Left lung (tissue), 10 donors: ENCODE results near the gene EML2. TPM values are rescaled to one million over a fixed set of nuclear protein-coding genes. Genes with fewer than 3 reads are reported as not detected.

ENCODE experiments used
- ATAC-seq: fragments of 200-7000 bp; cut with Tn5 transposase; one replicate; pipeline ENCODE4 v1.9.1; 2020; ENCODE audit warnings: moderate library complexity
- DNase-seq, 4 donors: peaks; one replicate each; pipeline ENCODE4 v3.0.0-alpha.2; 2013 to 2020
- H3K27ac ChIP-seq, 2 donors: fragments of 200-600 bp; sonication (generic) in 1 of 2; one replicate each; pipeline versions ENCODE4 v1.5.0 to v1.8.0; 2020 to 2021
- H3K27me3 ChIP-seq, 2 donors: fragments of 200-600 bp; sonication (generic) in 1 of 2; one replicate each; pipeline versions ENCODE4 v1.5.0 to v1.8.0; 2020 to 2021
- H3K36me3 ChIP-seq, 2 donors: fragments of 200-600 bp; sonication (generic) in 1 of 2; one replicate each; pipeline versions ENCODE4 v1.5.0 to v1.8.0; 2020 to 2021
- H3K4me1 ChIP-seq, 2 donors: fragments of 200-600 bp; one replicate each; pipeline ENCODE4 v1.8.0; 2021
- H3K4me3 ChIP-seq, 2 donors: fragments of 200-600 bp; sonication (generic) in 1 of 2; one replicate each; pipeline versions ENCODE4 v1.5.0 to v1.8.0; 2020 to 2021; ENCODE audit warnings: mild to moderate bottlenecking in 1 of 2
- H3K9me3 ChIP-seq, 2 donors: fragments of 200-600 bp; sonication (generic) in 1 of 2; one replicate each; pipeline versions ENCODE4 v1.5.0 to v1.8.0; 2020 to 2021
- intact Hi-C, 2 donors: fragments of 100-400 bp; cut with DNase I; formaldehyde crosslinking; loops; one replicate each; pipeline versions ENCODE4 v1.11.2 to v1.14.2; 2022
- microRNA-seq, 2 donors: library from miRNA; unstranded; fragments of <30 nt; microRNA quantifications; one replicate each; pipeline ENCODE4, GENCODE V29; 2019
- polyA plus RNA-seq, 6 donors: library from polyadenylated mRNA; unstranded; fragments of 120-200 nt; gene quantifications; one replicate each; pipeline ENCODE4 v1.2.1, GENCODE V29; 2013; ENCODE audit not compliant: insufficient read length in 6 of 6
- total RNA-seq, 2 donors: library from RNA; stranded (reverse); fragmentation: NEBNext Ultra II Directional; extraction: Animal tissue kit (Norgen Biotek cat#: 25700); gene quantifications; one replicate each; pipeline ENCODE4 v1.2.1, GENCODE V29; 2021
- TF ChIP-seq, protein P1 (sequence below), 2 donors: fragments of 200-600 bp; sonication (generic) in 1 of 2; IDR thresholded peaks; one replicate each; pipeline versions ENCODE4 v1.5.0 to v1.8.0; 2021; ENCODE audit warnings: antibody characterized with exemption in 2 of 2
- donor health status: DM: no; HTN: yes; CAD: no.
- donor health status: DM: no; HTN: no; CAD: no.

The EML2 gene
- total and polyA plus RNA-seq, 8 donors: 21.8 to 76.4 (median 29.3) TPM

GRCh38 chr19:45560038-45560437 lies 79.2 kb downstream of the EML2 start:
- peaks cover 0 to 9% of the 10 kb centered on the region in 2 donors for H3K4me1 ChIP-seq
- H3K27me3 ChIP-seq: no peaks in the 10 kb centered on the region
- ATAC-seq (no peak), DNase-seq (peak in 1 of 4 donors; percentile 14)
- no peak overlapping the region for H3K27ac ChIP-seq
- no peaks in the 10 kb centered on the region for H3K9me3 ChIP-seq
- intact Hi-C loops: no loop called here
- TF ChIP-seq, protein P1, sequence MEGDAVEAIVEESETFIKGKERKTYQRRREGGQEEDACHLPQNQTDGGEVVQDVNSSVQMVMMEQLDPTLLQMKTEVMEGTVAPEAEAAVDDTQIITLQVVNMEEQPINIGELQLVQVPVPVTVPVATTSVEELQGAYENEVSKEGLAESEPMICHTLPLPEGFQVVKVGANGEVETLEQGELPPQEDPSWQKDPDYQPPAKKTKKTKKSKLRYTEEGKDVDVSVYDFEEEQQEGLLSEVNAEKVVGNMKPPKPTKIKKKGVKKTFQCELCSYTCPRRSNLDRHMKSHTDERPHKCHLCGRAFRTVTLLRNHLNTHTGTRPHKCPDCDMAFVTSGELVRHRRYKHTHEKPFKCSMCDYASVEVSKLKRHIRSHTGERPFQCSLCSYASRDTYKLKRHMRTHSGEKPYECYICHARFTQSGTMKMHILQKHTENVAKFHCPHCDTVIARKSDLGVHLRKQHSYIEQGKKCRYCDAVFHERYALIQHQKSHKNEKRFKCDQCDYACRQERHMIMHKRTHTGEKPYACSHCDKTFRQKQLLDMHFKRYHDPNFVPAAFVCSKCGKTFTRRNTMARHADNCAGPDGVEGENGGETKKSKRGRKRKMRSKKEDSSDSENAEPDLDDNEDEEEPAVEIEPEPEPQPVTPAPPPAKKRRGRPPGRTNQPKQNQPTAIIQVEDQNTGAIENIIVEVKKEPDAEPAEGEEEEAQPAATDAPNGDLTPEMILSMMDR (IDR thresholded peaks at IDR 0.05): no peak
- no peak overlapping the region for H3K4me3 ChIP-seq
- no peaks in the 10 kb centered on the region for H3K36me3 ChIP-seq

Small RNA genes lying within 50 kb of the gene (microRNA-seq; reads per million reads assigned to microRNA genes)
- 102 to 139 reads per million in 2 donors for gene MIR330
- gene MIR642A: 0 reads per million in 2 donors
- 0 reads per million in 2 donors for gene MIR642B

Other genes starting within 250 kb of the EML2 start
- 10 to 100 TPM; 30.0 to 51.4 TPM for gene PPP1R13L, start 234.3 kb downstream of the EML2 start, total RNA-seq
- gene PPP1R13L, start 234.3 kb downstream of the EML2 start, polyA plus RNA-seq: 10 to 100 TPM; 12.9 to 18.4 (median 15.9) TPM
- gene POLR1G, start 232.8 kb downstream of the EML2 start, total RNA-seq: 1 to 10 TPM; 4.8 to 6.0 TPM
- gene POLR1G, start 232.8 kb downstream of the EML2 start, polyA plus RNA-seq: 1 to 10 TPM; 2.8 to 5.2 (median 4.0) TPM
- gene ERCC1, start 215.5 kb downstream of the EML2 start, total RNA-seq: 10 to 100 TPM; 56.1 to 57.8 TPM
- gene ERCC1, start 215.5 kb downstream of the EML2 start, polyA plus RNA-seq: 100 to 1,000 TPM in 1 of 6 donors, 10 to 100 TPM in 5; 73.5 to 108 (median 91.4) TPM
- gene FOSB, start 171.4 kb downstream of the EML2 start, total RNA-seq: 10 to 100 TPM in 1 of 2 donors, 1 to 10 TPM in 1; 7.1 to 20.4 TPM
- gene FOSB, start 171.4 kb downstream of the EML2 start, polyA plus RNA-seq: 100 to 1,000 TPM in 5 of 6 donors, 1 to 10 TPM in 1; 5.7 to 766 (median 199) TPM
- 10 to 100 TPM in 1 of 2 donors, 1 to 10 TPM in 1; 9.4 to 16.7 TPM for gene RTN2, start 142.3 kb downstream of the EML2 start, total RNA-seq
- gene RTN2, start 142.3 kb downstream of the EML2 start, polyA plus RNA-seq: 10 to 100 TPM in 4 of 6 donors, 1 to 10 TPM in 2; 6.6 to 17.9 (median 13.5) TPM
- 1 to 10 TPM in 1 of 2 donors, under 1 TPM in 1; 0.47 to 2.1 TPM for gene PPM1N, start 141.0 kb downstream of the EML2 start, total RNA-seq
- gene PPM1N, start 141.0 kb downstream of the EML2 start, polyA plus RNA-seq: under 1 TPM; 0.17 to 0.60 (median 0.29) TPM
- gene VASP, start 131.9 kb downstream of the EML2 start, total RNA-seq: 100 to 1,000 TPM; 109 to 220 TPM
- 10 to 100 TPM; 49.5 to 62.2 (median 54.6) TPM for gene VASP, start 131.9 kb downstream of the EML2 start, polyA plus RNA-seq
- 10 to 100 TPM; 14.9 to 17.9 TPM for gene OPA3, start 54.6 kb downstream of the EML2 start, total RNA-seq
- 1 to 10 TPM; 4.8 to 9.4 (median 7.0) TPM for gene OPA3, start 54.6 kb downstream of the EML2 start, polyA plus RNA-seq
- gene GPR4, start 37.2 kb downstream of the EML2 start, total RNA-seq: 1 to 10 TPM; 4.5 to 9.5 TPM
- gene GPR4, start 37.2 kb downstream of the EML2 start, polyA plus RNA-seq: 1 to 10 TPM; 2.4 to 5.6 (median 4.0) TPM
- 1 to 10 TPM; 5.4 to 5.7 TPM for gene GIPR, start 28.8 kb upstream of the EML2 start, total RNA-seq
- 1 to 10 TPM; 2.8 to 9.7 (median 4.9) TPM for gene GIPR, start 28.8 kb upstream of the EML2 start, polyA plus RNA-seq
- gene SNRPD2, start 52.6 kb upstream of the EML2 start, total RNA-seq: 100 to 1,000 TPM; 276 to 306 TPM
- 100 to 1,000 TPM; 311 to 392 (median 345) TPM for gene SNRPD2, start 52.6 kb upstream of the EML2 start, polyA plus RNA-seq
- 1 to 10 TPM; 7.7 to 8.7 TPM for gene QPCTL, start 53.3 kb upstream of the EML2 start, total RNA-seq
- 10 to 100 TPM in 3 of 6 donors, 1 to 10 TPM in 3; 7.8 to 13.3 (median 10.2) TPM for gene QPCTL, start 53.3 kb upstream of the EML2 start, polyA plus RNA-seq
- gene FBXO46, start 91.5 kb upstream of the EML2 start, total RNA-seq: 10 to 100 TPM; 16.6 to 18.4 TPM
- 10 to 100 TPM; 12.6 to 19.2 (median 16.8) TPM for gene FBXO46, start 91.5 kb upstream of the EML2 start, polyA plus RNA-seq
- gene MEIOSIN, start 94.0 kb upstream of the EML2 start, total RNA-seq: not detected
- gene MEIOSIN, start 94.0 kb upstream of the EML2 start, polyA plus RNA-seq: not detected
- gene SIX5, start 129.9 kb upstream of the EML2 start, total RNA-seq: 10 to 100 TPM; 14.0 to 21.7 TPM
- 10 to 100 TPM; 11.5 to 25.0 (median 20.5) TPM for gene SIX5, start 129.9 kb upstream of the EML2 start, polyA plus RNA-seq
- 10 to 100 TPM; 44.6 to 50.0 TPM for gene DMPK, start 143.1 kb upstream of the EML2 start, total RNA-seq
- 10 to 100 TPM; 55.3 to 81.7 (median 62.0) TPM for gene DMPK, start 143.1 kb upstream of the EML2 start, polyA plus RNA-seq
- 10 to 100 TPM; 49.0 to 49.3 TPM for gene DMWD, start 153.4 kb upstream of the EML2 start, total RNA-seq
- gene DMWD, start 153.4 kb upstream of the EML2 start, polyA plus RNA-seq: 10 to 100 TPM; 29.6 to 51.4 (median 33.2) TPM
- under 1 TPM in 1 of 2 donors, not detected in 1; 0.13 TPM for gene RSPH6A, start 175.9 kb upstream of the EML2 start, total RNA-seq
- under 1 TPM in 1 of 6 donors, not detected in 5; 0.09 TPM for gene RSPH6A, start 175.9 kb upstream of the EML2 start, polyA plus RNA-seq
- gene SYMPK, start 223.8 kb upstream of the EML2 start, total RNA-seq: 10 to 100 TPM; 69.0 to 69.3 TPM
- gene SYMPK, start 223.8 kb upstream of the EML2 start, polyA plus RNA-seq: 10 to 100 TPM; 65.6 to 77.6 (median 68.7) TPM
- 1 to 10 TPM in 1 of 2 donors, under 1 TPM in 1; 0.45 to 1.6 TPM for gene FOXA3, start 224.9 kb upstream of the EML2 start, total RNA-seq
- gene FOXA3, start 224.9 kb upstream of the EML2 start, polyA plus RNA-seq: 1 to 10 TPM; 1.1 to 3.1 (median 1.6) TPM
- gene IRF2BP1, start 246.7 kb upstream of the EML2 start, total RNA-seq: 10 to 100 TPM; 18.0 to 20.3 TPM
- 10 to 100 TPM; 13.7 to 24.7 (median 19.5) TPM for gene IRF2BP1, start 246.7 kb upstream of the EML2 start, polyA plus RNA-seq